NCI-H2227 (cell line): ENCODE data around the gene FBXO44.

Source experiments
- DNase-seq: peaks from one replicate; lab custom pipeline; 2025; ENCODE audit not compliant: unreplicated experiment; lab: John Stamatoyannopoulos, UW

FBXO44 gene

GRCh38 chr1:11685210-11685752, 30.6 kb downstream of the FBXO44 start:
- no peak for DNase-seq

GRCh38 chr1:11688506-11688905, 33.8 kb downstream of the FBXO44 start:
- no peak for DNase-seq

GRCh38 chr1:11690397-11691301, 36.0 kb downstream of the FBXO44 start:
- DNase-seq = peak; percentile 76

- peak; percentile 74 for DNase-seq
Measured at GRCh38 chr1:11691302-11691914, 36.7 kb downstream of the FBXO44 start, which contains the start of gene DRAXIN. TSS of gene DRAXIN (plus strand) at chr1:11691710. CDS start at chr1:11706259, 14,549 bp downstream.

GRCh38 chr1:11691928-11692711, 37.4 kb downstream of the FBXO44 start:
- no peak for DNase-seq

- no peak for DNase-seq
Measured at GRCh38 chr1:11693024-11693590, 38.4 kb downstream of the FBXO44 start.

GRCh38 chr1:11693917-11694316, 39.2 kb downstream of the FBXO44 start:
- DNase-seq = no peak

- no peak for DNase-seq
Measured at GRCh38 chr1:11695861-11696260, 41.2 kb downstream of the FBXO44 start.

GRCh38 chr1:11697188-11697892, 42.7 kb downstream of the FBXO44 start:
- DNase-seq = no peak

GRCh38 chr1:11697893-11698210, 43.2 kb downstream of the FBXO44 start:
- no peak for DNase-seq

GRCh38 chr1:11700601-11701467, 46.2 kb downstream of the FBXO44 start:
- DNase-seq = no peak

GRCh38 chr1:11701551-11701961, 46.9 kb downstream of the FBXO44 start:
- peak; percentile 19 for DNase-seq

GRCh38 chr1:11701981-11702803, 47.5 kb downstream of the FBXO44 start:
- DNase-seq = no peak

- no peak for DNase-seq
Measured at GRCh38 chr1:11703357-11704193, 48.9 kb downstream of the FBXO44 start.

- no peak for DNase-seq
Measured at GRCh38 chr1:11704194-11704529, 49.5 kb downstream of the FBXO44 start.

- DNase-seq = no peak
Measured at GRCh38 chr1:11704691-11705475, 50.2 kb downstream of the FBXO44 start.

- DNase-seq = peak; percentile 56
Measured at GRCh38 chr1:11705596-11705995, 50.9 kb downstream of the FBXO44 start.
